Epithelial cell of proximal tubule (primary cell): ENCODE results near the gene TRAF3IP1. TPM values are rescaled to one million over a fixed set of nuclear protein-coding genes. Genes with fewer than 3 reads are reported as not detected.

ENCODE experiments used
- DNase-seq: peaks from one replicate; pipeline ENCODE4 v3.0.0-alpha.2; 2011; ENCODE audit warnings: low read depth
- H3K4me3 ChIP-seq: 2 replicates; pipeline ENCODE4 v1.5.1; 2011; ENCODE audit warnings: low read depth, mild to moderate bottlenecking, low read length
- CTCF ChIP-seq: conservative IDR thresholded peaks from 2 replicates; pipeline ENCODE4 v1.5.1; 2012; ENCODE audit warnings: low read depth, mild to moderate bottlenecking, low read length
- total RNA-seq: library from RNA; depleted of rRNA; stranded (reverse); fragments of >200 nt; gene quantifications from 2 replicates; pipeline ENCODE4 v1.2.3, GENCODE V29; 2015

Gene TRAF3IP1
- total RNA-seq, 1 donor from 2014 or later, result 8.5 TPM

- DNase-seq, result no peak
- no peak for TF ChIP-seq CTCF
- H3K4me3 ChIP-seq, result no peak overlapping the region
Observed at GRCh38 chr2:238418999-238419546, 98.8 kb downstream of the TRAF3IP1 start.

- no peak for TF ChIP-seq CTCF
- H3K4me3 ChIP-seq, result no peak overlapping the region
- no peak for DNase-seq
Observed at GRCh38 chr2:238420442-238420841, 100.1 kb downstream of the TRAF3IP1 start.

- no peak for DNase-seq
- no peak for TF ChIP-seq CTCF
- no peak overlapping the region for H3K4me3 ChIP-seq
Observed at GRCh38 chr2:238420878-238421694, 100.8 kb downstream of the TRAF3IP1 start.

GRCh38 chr2:238421695-238422035, 101.3 kb downstream of the TRAF3IP1 start:
- DNase-seq, result no peak
- no peak for TF ChIP-seq CTCF
- no peak overlapping the region for H3K4me3 ChIP-seq

- no peak for TF ChIP-seq CTCF
- no peak overlapping the region for H3K4me3 ChIP-seq
- DNase-seq, result no peak
Observed at GRCh38 chr2:238422285-238422684, 102.0 kb downstream of the TRAF3IP1 start.

GRCh38 chr2:238422940-238423339, 102.6 kb downstream of the TRAF3IP1 start:
- no peak for DNase-seq
- H3K4me3 ChIP-seq, result no peak overlapping the region
- TF ChIP-seq CTCF, result no peak
